Kidney epithelial cell (primary cell): Measurements from ENCODE around the gene COL11A2. TPM values are rescaled to one million over a fixed set of nuclear protein-coding genes. Genes with fewer than 3 reads are reported as not detected.

ENCODE experiments used
- DNase-seq: peaks from one replicate; pipeline ENCODE4 v3.0.0-alpha.2; 2010; ENCODE audit warnings: low read depth
- H3K27me3 ChIP-seq: 2 replicates; pipeline ENCODE4 v1.6.0; 2011; ENCODE audit warnings: low read length; ENCODE audit not compliant: control insufficient read depth, insufficient read depth
- H3K36me3 ChIP-seq: 2 replicates; pipeline ENCODE4 v1.5.1; 2011; ENCODE audit warnings: low read length; ENCODE audit not compliant: control insufficient read depth, insufficient read depth
- H3K4me3 ChIP-seq: 2 replicates; pipeline ENCODE4 v1.5.1; 2011; ENCODE audit warnings: low read depth, mild to moderate bottlenecking, control low read depth, low read length
- total RNA-seq: library from RNA; depleted of rRNA; stranded (reverse); fragments of >200 nt; gene quantifications from 2 replicates; pipeline ENCODE4 v1.2.3, GENCODE V29; 2015
- TF ChIP-seq, protein P1 (sequence below): IDR thresholded peaks from 2 replicates; pipeline ENCODE4 v1.5.1; 2011; ENCODE audit warnings: mild to moderate bottlenecking, moderate library complexity, low read length, control low read depth, inconsistent platforms; ENCODE audit not compliant: insufficient read depth, poor library complexity, severe bottlenecking

COL11A2 gene
- total RNA-seq, 1 donor from 2014 or later = 0.38 TPM

DNA sequence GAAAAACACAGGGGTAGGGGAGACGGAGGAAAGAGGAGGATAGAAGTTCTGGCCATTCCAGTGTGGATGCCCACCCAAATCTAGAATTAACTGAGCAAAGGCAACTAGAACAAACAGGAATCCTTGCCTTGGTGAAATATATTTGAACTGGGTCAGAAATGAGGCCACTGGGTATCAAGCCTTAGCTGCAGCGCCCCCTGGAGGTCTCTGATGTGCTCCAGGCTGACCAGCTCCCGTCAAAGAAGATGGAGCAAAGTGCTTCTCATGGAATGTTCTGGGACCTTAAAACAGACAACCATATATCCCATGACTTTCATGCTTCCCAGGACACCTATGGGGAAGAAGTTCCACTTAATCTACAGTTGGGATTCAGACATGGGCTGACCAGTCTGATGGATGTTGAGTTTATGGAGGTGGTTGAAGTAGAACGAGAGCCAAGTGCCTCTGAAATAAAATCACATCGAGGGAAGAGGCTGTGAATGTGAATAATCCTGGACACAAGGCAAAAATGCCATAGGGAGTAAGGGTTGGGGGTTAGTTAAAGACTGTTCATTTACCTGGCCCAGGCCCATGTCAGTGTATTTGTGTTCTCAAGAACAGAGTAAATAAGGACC, 66.1 kb downstream of the COL11A2 start:
- TF ChIP-seq, protein P1, sequence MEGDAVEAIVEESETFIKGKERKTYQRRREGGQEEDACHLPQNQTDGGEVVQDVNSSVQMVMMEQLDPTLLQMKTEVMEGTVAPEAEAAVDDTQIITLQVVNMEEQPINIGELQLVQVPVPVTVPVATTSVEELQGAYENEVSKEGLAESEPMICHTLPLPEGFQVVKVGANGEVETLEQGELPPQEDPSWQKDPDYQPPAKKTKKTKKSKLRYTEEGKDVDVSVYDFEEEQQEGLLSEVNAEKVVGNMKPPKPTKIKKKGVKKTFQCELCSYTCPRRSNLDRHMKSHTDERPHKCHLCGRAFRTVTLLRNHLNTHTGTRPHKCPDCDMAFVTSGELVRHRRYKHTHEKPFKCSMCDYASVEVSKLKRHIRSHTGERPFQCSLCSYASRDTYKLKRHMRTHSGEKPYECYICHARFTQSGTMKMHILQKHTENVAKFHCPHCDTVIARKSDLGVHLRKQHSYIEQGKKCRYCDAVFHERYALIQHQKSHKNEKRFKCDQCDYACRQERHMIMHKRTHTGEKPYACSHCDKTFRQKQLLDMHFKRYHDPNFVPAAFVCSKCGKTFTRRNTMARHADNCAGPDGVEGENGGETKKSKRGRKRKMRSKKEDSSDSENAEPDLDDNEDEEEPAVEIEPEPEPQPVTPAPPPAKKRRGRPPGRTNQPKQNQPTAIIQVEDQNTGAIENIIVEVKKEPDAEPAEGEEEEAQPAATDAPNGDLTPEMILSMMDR = peak; percentile 46
- H3K27me3 ChIP-seq = peaks cover 4% of the 10 kb centered on the region
- DNase-seq = no peak
- H3K36me3 ChIP-seq = no peaks in the 10 kb centered on the region
- H3K4me3 ChIP-seq = no peak overlapping the region

DNA sequence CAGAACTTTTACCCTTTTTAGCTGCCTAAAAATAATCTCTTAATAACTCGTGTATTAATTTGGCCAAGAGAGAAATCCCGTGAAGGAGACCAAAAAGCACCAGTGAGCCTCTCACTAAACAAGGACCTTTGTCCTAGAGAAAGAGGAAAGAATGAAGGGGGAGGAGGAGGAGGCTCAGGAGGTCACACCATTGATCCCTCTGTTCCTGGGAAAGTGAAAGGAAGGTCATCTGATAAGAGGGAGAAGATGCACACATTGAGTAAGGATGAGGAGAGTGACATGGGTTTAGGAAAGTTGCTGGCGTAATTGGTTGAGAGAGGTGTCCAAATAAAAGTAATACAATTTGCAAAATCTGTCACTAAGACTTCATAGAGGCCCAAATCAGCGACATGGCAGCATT, 67.3 kb downstream of the COL11A2 start:
- TF ChIP-seq, protein P1 = no peak
- no peak for DNase-seq
- Histone ChIP-seq H3K27me3 (peaks cover 10% of the 10 kb centered on the region), H3K36me3 (no peaks in the 10 kb centered on the region), H3K4me3 (no peak overlapping the region)

DNA sequence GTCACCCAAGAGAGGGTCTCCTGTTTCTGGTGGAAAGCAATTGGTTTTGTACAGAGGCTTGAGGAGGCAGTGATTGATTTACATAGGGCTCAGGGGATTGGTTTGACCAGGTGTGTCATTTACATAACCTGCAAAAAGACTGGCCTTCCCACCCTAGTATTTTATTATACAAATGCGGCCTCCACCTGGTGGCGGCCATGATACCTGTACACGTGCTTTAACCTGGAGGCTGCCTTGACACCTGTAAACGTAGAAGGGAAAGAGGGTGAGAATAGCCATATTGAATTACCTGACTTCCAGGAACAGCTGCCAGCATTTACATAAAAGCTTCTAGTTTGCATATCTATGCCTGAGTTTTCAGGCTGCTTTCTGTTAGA, 67.8 kb downstream of the COL11A2 start:
- Histone ChIP-seq H3K27me3 (peaks cover 12% of the 10 kb centered on the region), H3K36me3 (no peaks in the 10 kb centered on the region), H3K4me3 (no peak overlapping the region)
- DNase-seq = no peak
- TF ChIP-seq, protein P1 = no peak

DNA sequence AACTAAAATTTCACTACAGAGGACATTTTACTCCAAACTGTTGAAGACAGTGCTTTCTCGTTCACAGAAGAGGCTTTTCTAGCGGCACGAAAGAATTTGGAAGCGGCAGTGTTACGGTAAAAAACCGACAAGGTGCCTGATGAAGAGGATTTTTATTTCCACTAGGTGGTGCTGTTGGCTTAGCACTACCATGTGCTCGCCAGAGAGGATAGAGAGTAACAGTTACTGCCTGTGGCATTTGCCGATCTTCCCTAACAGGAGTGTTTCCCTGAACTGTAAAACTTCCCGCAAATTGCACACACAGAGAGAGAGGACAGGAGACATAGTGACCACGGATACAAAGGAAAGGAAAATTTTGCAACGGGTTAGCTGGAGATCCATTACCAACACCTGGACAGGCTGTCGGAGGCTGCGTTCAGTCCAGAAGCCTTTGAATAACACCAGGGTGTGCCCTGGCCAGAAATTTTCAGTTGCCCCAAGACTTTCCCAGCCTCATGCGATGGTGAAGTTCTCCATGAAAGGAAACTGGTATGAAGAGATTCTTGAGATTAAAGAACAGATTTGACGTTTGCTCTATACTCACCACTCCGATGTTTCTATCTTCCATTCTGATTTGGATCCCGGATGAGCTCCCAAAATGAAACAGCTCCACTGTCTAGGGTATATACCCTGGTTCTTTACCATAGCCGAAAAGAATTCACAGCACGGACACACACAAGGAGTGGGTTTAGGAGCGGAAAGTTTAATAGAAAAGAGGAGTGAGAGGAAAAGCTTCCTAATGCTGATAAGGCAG, 68.3 kb downstream of the COL11A2 start:
- TF ChIP-seq, protein P1 = peak; percentile 16
- no peaks in the 10 kb centered on the region for H3K36me3 ChIP-seq
- H3K4me3 ChIP-seq = no peak overlapping the region
- DNase-seq = no peak
- peaks cover 8% of the 10 kb centered on the region for H3K27me3 ChIP-seq

DNA sequence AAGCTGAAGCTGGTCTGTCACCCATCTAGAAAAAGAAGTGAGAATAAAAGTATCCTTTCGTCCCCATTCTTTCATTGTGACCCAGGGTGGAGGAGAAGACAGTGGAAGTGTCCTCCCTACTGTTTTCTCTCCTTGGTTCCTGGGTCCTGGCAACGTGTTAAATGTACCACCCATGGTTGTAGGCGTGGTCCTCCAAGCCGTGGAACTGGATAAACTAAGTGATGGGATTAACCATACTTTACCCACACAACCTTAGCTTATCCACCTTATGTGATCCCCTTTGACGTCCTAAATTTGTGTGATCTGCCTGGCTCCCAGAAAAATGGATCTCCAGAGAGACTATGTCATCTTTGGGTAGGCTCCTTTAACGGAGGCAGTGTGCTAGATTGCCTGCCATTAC, 69.1 kb downstream of the COL11A2 start:
- TF ChIP-seq, protein P1 = no peak
- no peak overlapping the region for H3K4me3 ChIP-seq
- H3K36me3 ChIP-seq = no peaks in the 10 kb centered on the region
- peaks cover 8% of the 10 kb centered on the region for H3K27me3 ChIP-seq
- DNase-seq = no peak
